Choroid plexus epithelial cell (primary cell): ENCODE measurements around the gene KCNIP1.

ENCODE experiments used
- DNase-seq: peaks from one replicate; pipeline ENCODE4 v3.0.0-alpha.2; 2010; ENCODE audit warnings: low read depth
- H3K4me3 ChIP-seq: 2 replicates; pipeline ENCODE4 v1.5.1; 2011; ENCODE audit warnings: low read depth, mild to moderate bottlenecking, control low read depth, low read length, moderate library complexity
- TF ChIP-seq, protein P1 (sequence below): conservative IDR thresholded peaks from 2 replicates; pipeline ENCODE4 v1.5.1; 2011; ENCODE audit warnings: low read depth, mild to moderate bottlenecking, control low read depth, inconsistent platforms, low read length, moderate library complexity

The KCNIP1 gene

DNA sequence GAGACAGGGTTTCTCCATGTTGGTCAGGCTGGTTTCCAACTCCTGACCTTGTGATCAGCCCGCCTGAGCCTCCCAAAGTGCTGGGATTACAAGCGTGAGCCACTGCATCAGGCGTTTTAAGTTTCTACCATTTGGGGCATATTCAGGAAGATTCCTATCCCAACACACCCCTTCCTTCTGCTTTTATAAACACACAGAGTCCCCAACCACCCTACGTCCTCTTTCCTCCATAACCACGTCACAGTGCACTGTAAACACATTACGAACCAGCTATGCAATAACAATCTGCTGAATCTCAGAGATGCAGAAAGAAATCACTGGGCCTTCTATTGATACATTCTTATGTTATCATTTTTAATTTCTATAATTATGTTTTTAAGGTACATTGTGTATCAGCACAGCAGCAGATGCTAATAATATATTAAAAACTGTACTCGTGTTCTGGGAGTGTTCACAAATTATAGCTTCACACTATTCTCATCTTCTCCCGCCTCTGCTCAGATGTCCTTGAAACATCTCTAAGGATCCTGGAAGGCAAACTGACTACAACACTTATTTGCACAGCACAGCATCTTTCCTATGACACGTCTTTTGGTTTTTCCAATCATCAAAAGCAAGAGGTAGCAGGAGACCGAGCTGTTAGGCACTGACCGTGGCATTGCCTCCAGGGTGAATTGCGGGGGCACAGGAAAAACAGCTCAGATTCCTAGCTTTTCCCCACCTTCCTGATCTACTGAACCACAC is 60.2 kb downstream of the KCNIP1 start:
- no peak overlapping the region for H3K4me3 ChIP-seq
- TF ChIP-seq, protein P1, sequence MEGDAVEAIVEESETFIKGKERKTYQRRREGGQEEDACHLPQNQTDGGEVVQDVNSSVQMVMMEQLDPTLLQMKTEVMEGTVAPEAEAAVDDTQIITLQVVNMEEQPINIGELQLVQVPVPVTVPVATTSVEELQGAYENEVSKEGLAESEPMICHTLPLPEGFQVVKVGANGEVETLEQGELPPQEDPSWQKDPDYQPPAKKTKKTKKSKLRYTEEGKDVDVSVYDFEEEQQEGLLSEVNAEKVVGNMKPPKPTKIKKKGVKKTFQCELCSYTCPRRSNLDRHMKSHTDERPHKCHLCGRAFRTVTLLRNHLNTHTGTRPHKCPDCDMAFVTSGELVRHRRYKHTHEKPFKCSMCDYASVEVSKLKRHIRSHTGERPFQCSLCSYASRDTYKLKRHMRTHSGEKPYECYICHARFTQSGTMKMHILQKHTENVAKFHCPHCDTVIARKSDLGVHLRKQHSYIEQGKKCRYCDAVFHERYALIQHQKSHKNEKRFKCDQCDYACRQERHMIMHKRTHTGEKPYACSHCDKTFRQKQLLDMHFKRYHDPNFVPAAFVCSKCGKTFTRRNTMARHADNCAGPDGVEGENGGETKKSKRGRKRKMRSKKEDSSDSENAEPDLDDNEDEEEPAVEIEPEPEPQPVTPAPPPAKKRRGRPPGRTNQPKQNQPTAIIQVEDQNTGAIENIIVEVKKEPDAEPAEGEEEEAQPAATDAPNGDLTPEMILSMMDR = no peak
- DNase-seq = no peak

DNA sequence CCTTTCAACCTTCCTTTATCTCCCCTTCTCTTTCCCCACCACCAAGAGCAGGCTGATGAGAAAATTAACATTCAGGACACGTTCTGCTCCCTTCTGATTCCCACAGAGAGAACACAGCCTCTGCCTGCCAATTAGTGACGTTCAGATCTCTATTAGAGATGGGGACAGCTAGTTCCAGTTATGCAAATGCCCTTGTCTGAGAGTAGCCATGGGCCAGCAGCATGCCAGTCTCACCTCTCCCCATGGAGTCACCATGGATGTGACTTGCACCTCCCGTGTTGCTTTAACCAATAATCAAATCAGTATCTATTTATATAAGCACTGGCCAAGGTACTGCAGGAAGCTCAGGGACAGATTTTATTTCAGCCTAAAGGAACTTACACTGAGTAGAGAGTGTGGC is 61.3 kb downstream of the KCNIP1 start:
- no peak overlapping the region for H3K4me3 ChIP-seq
- DNase-seq = no peak
- TF ChIP-seq, protein P1 = no peak

DNA sequence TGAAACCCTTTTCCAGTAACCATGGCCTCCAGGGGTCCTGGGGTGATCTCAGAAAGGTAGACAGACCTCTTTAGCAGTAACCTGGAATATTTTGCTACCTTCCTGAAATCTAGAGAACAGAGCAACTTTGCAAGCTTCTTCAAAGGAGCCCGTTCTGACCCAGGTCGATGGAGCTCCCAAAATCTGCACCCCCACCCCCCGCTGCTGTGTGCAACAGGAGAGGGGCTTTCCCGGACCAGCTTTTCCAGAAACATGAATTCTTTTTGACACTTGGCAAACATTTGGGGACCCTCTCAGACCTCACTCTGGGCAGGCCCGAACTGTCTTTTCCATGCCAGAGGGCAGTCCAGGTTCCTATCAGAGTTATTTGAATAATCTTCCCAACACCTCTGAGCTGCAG is 65.3 kb downstream of the KCNIP1 start:
- DNase-seq = no peak
- no peak overlapping the region for H3K4me3 ChIP-seq
- TF ChIP-seq, protein P1 = no peak

DNA sequence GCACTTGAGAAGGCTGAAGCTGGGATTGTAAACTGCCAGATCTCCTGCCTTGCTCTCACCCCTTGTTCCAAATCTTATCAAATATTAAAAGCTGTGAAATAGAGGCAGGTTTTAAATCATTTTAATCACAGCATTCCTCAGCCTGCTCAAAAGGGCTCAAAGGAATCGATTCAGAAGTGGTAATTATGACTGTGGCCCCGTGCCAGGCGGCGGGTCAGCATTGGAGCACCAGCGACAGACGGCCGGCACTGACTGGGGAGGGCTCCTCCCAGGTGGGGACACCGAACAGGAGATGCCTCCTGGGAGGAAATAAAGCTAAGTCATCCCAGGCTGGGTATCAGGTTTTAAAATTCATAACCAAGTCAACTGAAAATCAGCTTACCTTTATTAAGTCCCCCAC is 66.7 kb downstream of the KCNIP1 start:
- DNase-seq = no peak

DNA sequence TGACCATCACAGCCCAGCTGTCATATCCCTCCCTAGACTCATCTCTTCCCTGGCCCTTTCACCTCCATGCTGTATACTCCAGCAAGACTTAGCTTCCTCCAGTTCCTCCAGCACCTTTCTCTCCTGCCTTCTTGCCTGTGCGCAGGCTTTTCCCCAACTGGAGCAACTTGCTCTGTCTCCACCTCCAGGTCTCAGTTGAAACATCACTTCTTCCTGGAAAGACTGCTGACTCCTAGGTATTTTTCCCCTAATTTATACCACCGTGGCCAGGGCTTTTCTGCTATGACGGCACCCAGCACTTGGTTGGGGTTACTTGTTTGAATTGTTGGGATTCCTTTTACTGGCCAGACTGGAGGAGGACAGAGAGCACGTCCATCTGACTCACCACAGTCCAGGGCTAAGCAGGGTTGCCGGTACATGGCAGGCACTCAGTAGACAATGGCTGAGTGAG is 67.5 kb downstream of the KCNIP1 start:
- peak; percentile 68 for DNase-seq
- no peak overlapping the region for H3K4me3 ChIP-seq
- TF ChIP-seq, protein P1 = peak; percentile 21

More for the DNA sequence above, 66.7 kb downstream of the KCNIP1 start:
- no peak overlapping the region for H3K4me3 ChIP-seq
- TF ChIP-seq, protein P1 = no peak

DNA sequence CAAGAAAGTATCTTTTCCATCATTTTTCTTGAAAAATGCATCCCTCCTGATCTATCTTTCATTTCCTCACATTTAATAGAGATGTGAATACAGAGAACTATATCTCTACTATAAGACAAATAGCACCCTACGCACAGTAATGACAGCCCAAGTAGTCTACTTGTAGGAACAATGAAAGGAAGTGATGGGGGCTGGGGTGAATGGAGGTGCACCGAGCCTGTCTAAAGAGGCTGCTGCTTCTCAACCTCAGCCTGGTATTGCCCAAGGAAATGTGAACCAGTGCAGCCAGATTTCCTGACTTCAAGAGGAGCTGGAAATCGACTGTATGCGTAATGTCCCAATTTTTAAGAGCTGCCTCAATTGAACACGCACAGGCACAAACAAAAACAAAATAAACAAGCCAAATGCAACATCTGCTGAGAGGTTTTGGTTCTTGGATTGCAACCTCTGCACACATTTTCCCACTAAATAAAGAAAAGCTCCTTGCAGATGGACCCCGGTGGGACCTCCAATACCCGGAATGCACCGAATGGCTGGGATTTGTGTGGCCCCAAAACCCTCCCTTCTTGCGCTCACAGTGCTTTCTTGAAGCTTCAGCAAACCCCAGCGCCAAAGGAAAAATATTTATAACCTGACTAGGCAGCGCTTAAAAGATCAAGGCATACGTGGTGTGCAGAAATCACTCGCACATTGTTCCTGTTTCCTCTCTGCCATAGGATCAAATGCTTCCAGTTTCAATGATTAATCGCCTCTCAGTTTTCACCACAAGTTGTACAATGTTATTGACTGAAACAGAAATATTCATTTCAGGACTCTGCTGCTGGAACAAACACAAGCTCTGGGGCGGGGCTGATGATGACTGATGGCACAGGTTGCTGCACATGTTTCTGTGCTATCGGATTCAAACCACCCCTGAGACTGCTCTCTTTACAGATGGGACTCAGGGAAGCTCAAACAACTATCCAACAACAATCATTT is 68.3 kb downstream of the KCNIP1 start:
- TF ChIP-seq, protein P1 = no peak
- DNase-seq = no peak
- no peak overlapping the region for H3K4me3 ChIP-seq
